Kidney tubule cell (primary cell): ENCODE results near the gene MT1E.
"Not testable (repeated sequence)": the region's sequence is repeated elsewhere in the genome, so short reads cannot be mapped to it uniquely, and the experiment has no call there.

ENCODE experiments used
- DNase-seq: peaks from one replicate; pipeline ENCODE4 v3.0.0-alpha.2; 2018; ENCODE audit warnings: low spot score

Gene MT1E

DNA sequence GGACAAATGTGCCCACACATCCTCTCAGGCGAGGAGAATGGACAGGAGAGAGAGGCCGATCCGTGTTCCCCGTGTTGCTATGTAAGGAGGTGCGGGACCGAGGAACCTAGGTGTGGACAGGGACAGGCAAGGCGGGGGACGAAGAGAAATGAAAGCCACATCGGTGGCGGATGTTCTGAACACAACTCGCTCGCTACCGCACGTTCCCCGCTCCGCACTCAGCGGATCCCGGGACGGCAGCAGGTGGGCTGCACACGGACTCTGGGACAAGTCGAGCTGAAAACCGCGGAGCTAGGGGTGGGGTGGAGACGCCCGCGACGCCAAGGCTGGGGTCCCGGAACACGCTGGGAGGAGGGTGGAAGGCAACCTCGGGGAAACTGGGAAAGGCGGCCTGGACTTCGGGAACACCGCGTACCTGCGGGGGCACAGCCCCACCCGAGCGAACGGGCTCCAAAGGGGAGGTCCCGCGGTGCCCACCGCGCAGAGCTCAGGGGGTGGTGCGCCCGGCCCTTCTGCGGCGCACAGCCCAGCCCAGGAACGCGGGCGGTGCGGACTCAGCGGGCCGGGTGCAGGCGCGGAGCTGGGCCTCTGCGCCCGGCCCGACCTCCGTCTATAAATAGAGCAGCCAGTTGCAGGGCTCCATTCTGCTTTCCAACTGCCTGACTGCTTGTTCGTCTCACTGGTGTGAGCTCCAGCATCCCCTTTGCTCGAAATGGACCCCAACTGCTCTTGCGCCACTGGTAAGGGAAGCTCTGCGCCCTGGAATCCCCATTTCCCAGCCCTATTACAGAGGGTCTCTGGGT is at the start of gene MT1E:
Gene MT1E (plus strand): TSS at position 642 of the 803 bp plus-strand sequence. CDS start 71 bp downstream, at position 713.
- peak; percentile 85 for DNase-seq

DNA sequence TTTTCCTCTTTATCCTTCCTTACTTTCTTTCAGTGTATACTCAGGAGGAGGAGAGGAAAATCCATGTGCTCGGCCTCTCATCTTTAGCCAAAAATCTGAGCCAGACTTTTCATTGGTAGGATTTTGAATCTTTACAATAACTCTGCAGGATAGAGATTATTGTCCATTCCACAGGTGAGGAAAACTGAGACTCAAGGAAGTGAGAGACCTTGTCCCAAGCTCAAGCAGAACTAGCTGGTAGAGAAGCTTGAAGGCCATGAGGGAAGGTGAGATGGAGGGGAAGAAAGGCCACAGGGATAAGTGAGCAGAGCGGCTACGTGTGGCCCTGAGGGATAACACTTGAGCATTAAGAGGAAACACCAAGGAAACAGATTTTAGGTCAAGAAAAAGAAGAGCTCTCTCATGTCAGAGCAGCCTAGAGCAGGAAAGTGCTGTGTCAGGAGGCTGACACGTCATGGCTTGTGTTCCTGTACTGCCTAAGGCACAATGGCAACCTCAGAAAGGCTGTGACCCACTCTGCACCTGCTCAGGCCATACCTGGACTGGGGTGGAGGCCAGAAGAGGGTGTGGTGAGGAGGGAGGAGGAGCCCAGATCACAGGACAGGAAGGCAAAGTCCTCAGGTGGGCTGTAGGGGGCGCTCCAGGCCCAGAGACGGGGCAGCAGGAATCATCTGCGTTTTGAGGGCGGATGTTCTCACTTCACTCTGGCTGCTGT is 48.8 kb upstream of the MT1E start:
- DNase-seq = peak; percentile 80

DNA sequence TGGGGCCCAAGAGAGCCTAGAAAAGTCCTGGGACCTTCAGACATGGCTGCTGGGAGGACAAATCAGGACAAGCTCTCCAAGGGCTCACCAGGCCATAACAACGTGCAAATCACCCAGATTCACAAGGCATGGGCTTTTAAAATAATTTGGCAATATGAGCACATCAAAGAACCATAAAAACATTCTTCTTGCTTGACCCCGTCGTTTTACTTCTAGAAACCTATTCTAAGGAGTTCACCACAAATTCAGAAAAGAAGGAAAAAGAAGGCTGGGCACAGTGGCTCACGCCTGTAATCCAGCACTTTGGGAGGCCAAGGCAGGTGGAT is 48.3 kb upstream of the MT1E start:
- no peak for DNase-seq

DNA sequence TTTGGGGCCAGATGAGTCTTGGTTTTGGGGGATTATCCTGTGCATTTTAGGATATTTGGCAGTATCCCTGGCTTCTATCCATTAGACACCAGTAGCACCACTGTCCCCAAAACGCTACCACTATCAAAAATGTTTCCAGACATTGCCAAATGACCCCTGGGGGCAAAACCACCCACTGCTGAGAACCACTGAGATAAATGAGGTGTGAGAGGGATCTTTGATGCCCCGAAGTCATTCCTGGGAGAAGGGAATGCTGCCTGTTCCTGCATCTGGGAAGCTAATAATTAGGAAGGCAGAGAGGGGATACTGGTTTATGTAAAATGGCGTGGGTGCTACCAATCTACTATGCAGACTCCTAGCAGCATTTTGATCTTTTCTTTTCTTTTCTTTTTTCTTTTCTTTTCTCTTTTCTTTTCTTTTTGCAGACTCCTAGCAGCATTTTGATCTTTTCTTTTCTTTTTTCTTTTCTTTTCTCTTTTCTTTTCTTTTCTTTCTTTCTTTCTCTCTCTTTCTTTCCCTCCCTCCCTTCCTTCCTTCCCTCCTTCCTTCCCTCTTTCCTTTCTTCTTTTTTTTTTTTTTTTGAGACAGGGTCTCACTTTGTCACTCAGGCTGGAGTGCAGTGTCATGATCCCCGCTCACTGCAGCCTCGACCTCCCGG is 45.1 kb upstream of the MT1E start:
- DNase-seq = no peak

DNA sequence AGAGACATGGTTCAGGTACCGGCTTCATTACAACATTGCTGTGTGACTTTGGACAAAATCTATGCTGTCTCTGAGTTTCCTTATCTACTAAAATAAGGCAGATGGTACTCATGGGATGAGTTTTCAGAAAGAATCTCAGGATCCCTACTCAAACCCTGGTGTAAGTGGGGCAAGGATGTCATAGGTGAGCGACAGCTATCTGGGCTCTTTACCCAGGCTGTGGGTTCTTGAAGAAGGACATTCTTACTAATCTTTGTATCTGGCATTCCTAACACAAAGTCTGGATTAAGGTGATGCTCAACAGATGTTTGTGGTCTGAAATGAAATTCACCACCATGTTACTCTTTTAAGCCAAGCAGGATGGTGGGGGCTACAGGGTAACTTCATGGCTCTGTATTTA is 42.7 kb upstream of the MT1E start:
- not testable (repeated sequence) for DNase-seq

DNA sequence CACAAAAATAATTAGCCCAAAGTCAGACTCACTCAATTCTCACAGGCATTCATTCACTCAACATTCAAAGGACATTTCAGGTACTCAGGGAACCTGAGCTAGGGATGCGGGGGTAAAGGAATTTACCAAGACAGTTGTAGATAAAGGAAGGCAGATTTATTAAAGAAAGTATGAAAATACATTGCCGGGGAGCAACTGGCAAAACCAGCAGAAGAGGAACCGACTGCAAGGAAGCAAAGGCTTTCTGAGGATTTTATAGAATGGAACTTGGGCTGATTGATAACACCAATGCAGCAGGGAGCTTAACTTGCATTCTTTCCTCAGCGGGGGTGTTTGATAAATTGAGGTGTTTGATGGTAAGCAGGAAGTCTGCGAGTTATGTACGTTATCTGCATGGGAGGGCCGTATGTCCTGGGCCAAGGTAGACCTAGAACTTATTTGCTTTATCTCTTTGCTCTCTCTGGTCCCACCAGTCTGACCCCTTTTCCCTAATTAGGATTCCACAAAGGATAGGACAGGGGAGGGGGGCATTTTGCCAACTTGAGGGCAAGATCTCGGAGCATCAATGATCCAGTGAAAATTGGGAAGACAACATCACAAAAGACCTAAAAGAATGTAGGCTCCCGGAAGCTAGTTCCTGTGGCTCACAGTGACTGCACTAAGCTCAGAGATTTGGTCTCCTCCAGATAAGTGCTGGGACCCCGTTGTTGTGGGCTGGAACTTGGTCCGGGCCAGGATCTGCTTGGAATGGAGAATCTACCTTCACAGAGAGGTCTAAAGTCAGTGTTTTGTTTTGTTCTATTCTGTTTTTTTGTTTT is 42.0 kb upstream of the MT1E start:
- no peak for DNase-seq

DNA sequence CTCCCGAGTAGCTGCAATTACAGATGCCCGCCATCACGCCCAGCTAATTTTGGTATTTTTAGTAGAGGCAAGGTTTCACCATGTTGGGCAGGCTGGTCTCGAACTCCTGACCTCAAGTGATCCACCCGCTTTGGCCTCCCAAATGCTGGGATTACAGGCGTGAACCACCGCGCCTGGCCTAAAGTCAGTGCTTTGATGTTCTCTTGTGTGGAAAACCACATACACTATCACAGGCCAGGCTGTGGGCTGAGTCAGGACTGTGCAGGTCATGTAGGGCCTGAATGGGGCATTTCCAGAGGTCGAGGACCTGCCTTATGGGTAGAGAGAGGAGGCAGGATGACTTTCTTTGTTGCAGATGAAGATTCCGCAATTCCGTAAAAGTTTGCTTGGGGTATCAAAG is 41.3 kb upstream of the MT1E start:
- DNase-seq = no peak

DNA sequence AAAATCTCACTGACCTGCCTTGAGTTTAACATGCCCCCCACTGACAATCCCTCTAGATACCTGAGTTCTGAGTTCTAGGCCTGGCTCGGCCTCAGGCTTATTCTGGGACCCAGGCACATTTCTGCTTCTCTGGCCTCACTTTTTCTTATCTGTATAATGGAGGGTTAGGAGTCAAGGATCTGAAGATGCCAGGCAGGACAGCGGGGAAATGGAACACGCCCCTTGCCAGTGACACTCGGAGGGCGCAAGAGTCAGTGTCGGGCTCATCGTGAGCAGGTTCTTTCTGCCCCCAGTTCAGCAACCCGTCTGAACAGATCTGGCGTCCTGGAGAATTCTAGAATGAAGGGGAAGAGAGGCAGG is 36.8 kb upstream of the MT1E start:
- DNase-seq = no peak

DNA sequence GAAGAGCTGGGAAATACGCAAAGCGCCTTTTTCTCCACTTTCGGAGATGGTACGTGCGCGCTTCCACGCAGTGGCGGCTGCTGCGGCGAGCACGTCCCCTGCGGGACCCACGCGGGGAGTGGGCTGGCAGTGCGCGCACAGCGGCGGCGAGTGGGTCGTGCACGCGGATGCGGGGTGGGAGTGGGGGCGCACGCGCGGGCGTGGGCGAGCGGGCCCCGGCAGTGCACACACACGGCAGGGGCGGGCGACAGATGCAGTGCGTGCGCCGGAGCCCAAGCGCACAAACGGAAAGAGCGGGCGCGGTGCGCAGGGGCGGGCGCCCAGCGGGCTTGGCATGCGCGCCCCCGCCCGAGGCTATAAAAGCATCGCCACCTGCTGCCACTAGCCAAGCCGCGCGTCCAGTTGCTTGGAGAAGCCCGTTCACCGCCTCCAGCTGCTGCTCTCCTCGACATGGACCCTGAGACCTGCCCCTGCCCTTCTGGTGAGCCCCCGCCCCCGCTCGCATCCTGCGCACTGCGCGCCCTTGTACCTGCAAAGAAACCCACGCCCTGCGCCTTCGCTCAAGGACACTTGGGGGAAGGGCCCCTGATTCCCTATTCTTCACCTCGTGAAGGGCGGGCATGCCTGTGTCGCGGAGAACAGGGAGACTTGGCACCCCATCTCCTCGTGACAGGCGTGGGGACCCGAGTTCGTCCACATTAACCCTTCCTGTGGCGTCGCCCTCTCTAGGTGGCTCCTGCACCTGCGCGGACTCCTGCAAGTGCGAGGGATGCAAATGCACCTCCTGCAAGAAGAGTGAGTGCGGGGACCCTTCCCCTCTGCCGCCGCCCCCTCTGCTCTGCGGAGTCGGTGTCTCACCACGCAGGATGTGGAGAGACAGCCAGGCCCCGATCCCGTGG is 36.2 kb upstream of the MT1E start, which contains the start of gene MT3:
Gene MT3 (plus strand): TSS at position 388 of the 899 bp plus-strand sequence. CDS start 63 bp downstream, at position 451.
- DNase-seq = peak; percentile 35

DNA sequence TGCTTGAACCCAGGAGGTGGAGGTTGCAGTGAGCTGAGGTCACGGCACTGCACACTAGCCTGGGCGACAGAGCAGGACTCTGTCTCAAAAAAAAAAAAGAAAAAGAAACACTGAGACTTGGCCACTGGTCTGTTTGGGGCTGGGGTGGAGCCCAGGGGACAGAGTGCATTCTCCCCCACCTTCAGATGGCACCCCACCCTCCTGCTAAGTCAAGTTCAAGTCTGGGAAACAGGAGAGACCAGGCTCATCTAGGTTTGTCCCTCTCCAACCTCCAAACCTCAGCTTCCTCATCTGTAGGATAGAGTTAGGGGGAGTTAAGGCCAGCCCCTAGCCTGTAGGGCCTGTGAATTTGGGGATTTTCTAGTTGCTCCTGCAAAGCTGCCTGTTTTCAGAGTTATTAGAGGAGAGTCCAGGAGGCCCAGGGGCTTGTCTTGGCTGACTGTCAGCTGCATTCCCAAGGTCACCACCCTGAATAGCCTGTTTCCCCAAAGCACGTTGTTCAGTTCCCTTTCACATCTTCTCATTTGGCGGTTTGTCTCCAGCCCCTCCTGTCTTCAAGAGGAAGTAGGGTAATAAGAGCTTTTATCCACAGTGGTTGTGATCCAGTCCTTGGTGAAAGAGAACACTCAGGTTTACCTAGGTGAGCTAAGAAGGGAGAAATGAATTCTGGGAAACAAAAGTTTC is 34.1 kb upstream of the MT1E start:
- no peak for DNase-seq

DNA sequence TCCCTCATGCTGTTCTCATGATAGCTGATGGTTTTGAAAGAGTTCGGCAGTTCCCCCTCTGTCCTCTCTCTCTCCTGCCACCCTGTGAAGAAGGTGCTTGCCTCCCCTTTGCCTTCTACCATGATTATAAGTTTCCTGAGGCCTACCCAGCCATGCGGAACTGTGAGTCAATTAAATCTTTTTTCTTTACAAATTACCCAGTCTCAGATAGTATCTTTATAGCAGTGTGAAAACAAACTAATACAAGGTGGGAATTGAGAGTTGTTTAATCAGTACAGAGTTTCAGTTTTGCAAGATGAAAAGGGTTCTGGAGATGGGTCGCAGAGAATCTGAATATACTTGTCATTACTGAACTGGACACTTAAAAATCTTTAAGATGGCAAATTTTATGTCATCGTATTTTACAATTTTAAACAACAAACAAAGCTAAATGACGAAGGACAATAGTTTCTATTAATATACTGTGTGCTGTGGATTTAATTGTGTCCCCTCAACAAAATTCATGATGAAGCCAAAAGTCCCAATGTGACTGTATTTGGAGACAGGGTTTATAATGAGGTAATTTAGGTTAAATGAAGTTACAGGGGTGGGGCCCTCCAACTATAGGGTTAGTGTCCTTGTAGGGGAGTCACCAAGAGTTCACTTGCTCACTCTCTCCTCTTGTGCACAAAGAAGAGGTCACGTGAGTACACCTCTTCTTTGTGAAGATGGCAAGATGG is 31.8 kb upstream of the MT1E start:
- no peak for DNase-seq

DNA sequence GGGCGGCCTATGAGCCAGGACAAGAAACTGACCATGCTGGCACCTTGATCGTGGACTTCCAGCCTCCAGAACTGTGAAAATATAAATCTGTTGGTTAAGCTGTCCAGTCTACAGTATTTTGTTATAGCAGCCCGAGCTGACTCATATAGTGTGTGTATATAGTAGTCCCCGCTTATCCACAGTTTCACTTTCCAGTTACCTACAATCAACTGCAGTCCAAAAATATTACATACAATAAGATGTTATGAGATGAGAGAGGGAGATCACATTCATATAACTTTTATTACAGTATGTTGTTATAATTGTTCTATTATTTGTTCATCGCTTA is 31.3 kb upstream of the MT1E start:
- DNase-seq = no peak

DNA sequence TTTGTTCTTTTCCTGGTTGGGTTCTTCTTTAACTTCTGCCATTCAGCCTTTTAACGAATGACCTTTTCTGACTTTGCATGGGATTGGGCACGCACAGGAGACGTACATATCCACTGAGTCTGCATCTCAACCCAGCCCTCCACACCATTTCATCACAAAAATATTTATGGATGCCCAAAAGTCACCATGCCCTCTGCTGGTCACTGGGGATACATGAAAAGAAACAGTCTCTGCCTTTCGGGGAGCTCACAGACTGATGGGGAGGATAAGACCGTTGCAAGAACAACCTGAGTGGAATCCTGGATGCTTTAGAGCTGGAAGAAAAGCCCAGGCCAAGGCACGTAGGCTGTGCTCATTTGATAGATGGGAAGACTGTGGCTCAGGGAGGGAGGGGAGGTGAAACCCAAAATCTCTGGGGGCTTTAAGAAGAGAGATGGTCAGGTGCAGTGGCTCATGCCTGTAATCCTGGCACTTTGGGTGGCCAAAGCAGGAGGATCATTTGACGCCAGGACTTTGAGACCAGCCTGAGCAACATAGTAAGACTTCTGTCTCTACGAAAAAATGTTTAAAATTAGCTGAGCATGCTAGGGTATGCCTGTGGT is 25.1 kb upstream of the MT1E start:
- peak; percentile 53 for DNase-seq

DNA sequence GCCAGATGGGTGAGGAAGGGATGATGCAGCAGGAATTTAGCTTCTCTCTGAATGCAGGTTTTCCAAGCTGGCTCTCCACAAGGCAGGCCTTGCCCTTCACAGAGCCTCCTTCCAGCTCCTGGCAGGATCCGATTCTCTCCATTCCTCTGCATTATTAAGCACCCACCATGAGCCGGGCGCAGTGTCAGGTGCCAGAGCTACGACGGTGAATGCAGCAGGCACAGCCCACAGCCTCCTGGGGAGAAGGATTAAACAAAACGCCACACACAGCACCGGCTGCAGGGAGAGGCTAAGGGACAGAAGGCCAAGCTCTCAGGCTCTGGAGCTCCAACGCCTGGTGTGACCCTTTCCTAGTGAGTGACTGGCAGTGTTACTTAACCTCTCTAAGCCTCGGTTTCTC is 24.3 kb upstream of the MT1E start:
- DNase-seq = no peak

DNA sequence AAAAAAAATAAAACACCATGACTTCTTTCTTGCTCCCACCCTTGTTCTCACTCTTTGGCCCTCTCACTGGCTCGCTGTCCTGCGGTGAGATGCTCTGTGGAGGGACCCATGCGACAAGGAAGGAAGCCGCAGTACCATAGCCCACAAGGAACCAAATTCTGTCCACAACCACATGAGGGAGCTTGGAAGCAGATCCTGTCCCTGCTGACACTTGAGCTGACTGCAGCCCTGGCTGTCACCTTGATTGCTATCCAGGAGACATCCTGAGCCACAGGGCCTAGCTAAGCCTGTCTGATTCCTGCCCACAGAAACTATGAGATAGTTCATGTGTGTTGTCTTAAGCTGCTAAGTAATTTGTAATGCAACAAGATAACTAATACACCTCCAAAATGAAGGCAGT is 22.0 kb upstream of the MT1E start:
- peak; percentile 59 for DNase-seq

DNA sequence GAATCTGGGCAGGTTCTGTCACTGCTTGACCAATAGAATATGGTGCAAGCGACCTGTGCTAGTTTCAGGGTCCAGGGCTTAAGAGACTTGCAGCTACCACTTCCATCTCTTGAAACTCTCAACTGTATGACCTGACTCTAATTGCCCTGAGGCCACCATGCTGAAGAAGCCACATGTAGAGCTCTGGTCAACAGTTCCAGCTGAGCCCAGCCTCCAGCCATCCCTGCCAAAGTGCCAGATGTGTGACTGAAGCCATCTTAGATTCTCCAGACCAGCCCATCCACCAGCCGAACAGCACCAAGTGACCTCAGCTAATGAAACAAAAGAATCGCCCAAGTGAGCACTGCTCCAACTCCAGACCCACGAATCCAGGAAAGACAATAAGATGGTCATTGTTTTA is 20.6 kb upstream of the MT1E start:
- no peak for DNase-seq

DNA sequence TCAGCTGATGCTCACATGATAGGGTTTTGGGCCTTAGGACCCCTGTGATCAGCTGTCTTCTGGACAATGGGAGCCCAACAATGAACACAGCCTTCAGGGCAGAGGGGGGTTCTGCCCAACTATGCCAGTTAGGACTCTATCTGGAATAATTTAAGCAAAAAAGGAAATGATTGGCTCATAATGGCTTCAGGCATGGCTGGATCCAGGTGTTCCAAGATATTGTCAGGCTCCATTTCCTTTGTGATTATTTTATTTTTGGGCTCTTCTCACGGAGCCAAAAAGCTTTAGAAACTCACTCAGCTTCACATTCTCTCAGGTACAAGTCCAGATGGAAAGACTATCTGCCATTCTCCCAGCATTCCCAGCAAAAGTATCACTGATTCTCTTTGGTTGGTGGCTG is 20.1 kb upstream of the MT1E start:
- DNase-seq = no peak

DNA sequence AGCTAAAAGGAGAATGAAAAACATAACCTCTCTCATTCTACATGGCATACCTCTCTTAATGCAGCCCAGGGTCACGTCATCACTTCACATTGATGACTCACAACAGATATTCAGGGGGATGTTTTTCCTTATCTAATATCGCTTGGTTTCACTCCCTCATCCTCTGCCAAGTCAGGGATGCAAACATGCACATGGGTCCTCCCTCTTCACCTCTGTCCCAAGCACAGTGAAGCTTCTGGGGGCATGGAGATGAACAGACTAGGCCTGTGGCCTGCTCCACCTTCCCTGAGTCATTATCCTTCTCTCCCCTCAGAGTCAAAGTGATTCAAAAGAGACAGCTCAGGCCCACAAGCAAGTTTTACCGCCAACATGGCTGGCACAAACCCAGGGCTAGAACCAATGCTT is 19.5 kb upstream of the MT1E start:
- peak; percentile 79 for DNase-seq

DNA sequence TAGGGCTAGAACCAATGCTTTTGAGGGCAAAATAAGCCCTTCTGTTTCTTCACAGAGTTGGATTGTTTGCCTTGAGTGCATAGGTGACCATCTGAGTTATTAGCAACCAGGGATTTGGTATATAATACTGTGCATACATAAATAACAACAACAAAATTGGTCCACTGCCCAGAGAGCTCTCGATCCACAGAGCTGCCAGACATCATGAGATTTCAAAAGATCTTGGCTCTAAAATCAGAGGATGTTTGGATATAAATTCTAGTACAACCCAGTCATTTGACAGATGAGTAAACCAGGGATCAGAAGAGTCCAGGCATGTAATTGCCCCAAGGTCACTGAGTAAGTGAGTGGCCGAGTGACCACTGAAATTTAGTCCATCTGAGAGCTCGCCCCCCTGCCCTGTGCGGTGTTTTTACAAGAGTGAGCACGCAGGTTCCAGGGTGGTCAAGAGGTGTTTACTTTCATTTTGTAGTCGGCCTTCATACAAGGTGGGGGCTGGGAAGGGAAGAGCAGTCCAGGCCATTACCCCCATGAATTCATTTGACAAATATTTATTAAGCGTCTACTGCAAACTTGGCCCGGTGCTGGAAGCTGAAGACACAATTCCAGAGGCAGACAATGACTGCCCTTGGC is 19.0 kb upstream of the MT1E start:
- DNase-seq = peak; percentile 86
